SKM-1 (cell line): Measurements from ENCODE around the gene USP15.
"Not testable (repeated sequence)": the region's sequence is repeated elsewhere in the genome, so short reads cannot be mapped to it uniquely, and the experiment has no call there.

Experiments used
- DNase-seq: peaks from one replicate; lab custom pipeline; 2025; ENCODE audit not compliant: unreplicated experiment; lab: John Stamatoyannopoulos, UW

USP15 gene

DNA sequence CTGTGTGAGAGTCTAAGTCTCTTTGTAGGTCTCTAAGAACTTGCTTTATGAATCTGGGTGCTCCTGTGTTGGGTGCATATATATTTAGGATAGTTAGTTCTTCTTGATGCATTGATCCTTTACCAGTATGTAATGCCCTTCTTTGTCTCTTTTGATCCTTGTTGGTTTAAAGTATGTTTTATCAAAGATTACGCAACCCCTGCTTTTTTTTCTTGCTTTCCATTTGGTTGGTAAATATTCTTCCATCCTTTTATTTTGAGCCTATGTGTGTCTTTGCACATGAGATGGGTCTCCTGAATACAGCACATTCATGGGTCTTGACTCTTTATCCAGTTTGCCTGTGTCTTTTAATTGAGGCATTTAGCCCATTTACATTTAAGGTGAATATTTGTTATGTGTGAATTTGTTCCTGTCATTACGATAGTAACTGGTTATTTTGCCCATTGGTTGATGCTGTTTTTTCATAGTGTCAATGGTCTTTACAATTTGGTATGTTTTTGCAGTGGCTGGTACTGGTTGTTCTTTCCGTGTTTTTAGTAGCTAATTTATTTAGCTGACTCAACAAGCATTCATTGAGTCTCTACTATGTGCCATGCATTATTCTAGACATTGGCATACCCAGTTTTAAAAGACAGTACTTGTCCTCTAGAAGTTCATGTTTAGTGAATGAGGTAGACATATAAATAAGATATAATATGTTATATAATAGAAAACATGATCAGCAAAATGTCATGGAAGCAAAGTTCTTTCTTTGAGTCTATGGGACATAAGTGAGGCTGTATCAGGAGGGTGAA is 108.4 kb downstream of the USP15 start:
- not testable (repeated sequence) for DNase-seq

DNA sequence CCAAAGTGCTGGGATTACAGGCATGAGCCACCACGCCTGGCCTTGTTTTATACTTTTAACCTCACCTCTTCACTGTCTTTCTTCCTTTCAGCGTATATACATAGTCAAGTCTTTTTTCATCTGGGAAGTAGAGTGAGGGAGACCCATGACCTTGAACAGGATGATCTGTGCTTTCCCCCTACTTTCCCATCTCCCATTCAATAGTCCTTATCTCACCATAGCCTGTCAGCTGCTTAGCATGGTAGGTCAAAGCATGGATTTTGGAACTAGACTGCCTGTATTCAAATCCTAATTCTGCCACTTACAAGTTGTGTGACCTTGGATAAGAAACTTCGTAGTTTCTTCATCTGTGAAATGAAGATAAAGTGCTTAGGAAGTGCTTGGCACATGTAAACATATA is 110.0 kb downstream of the USP15 start:
- no peak for DNase-seq

DNA sequence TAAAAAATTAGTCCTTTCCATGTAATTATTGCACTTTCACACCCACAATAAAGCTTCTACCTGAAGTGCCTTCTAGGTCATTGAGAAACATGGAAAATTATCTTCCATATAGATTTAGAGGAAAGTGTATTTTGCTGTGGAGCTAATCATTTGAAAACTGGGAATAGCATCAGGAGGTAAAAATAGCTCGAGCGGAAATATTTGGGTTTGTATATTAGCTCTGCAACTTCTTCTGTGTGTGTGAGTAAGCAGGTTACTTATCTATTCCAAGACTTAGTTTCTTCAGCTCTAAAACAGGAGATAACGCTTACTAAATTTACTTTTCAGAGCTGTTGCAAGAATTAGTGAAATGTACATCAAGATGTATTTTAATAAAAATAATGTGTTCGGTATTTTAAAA is 111.5 kb downstream of the USP15 start:
- no peak for DNase-seq

DNA sequence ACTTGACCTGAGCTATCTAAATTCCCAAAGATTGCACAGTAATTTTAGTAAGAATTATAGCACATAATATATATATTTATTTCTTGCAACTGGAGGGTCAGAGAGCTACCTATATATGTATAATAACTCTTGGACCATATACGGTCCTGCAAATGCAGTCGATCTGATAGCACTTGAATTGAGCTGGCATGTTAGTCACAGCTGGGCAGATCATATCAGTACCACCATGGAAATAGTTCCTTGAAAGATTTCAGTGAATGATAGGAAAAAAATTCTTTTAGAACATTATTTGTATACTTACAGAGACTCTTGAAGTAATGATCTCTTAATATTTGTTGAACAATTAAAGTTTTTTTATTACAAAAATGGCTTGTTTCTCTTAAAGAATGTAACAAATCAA is 111.9 kb downstream of the USP15 start:
- DNase-seq, result no peak

DNA sequence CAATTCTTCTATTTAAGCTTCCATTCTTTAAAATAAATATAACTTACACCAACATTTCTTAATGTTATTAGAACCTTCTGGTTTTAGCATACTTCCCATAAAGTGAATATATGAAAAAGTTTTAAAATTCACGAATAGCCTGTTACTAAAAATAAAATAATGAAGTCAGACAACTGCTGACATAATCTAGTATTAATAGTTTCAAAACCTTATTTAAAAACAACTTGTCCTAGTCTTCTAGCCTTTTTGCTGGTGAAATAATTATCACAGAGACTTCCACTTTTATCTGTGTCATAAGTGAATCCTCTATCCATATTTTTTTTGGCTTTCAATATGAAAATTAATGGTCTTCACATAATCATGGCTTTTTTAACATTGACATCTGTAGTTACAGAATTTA is 112.6 kb downstream of the USP15 start:
- DNase-seq, result no peak

DNA sequence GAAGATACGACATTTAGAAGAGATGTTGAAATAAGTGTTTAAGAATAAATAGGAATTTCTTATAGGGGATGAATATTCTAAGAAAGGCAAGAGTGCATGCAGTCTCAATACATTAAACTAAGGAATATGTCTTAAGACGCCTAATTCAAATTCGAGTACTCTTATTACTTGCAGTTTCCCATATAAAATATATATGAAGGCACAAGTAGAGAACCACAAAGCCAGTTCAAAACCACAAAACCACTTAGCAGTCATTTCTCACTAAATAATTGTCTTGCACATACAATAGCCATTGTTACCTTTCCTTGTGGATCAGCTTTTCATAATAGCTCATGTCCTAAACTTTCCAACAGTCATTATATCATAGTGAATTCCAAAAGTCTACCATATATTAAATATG is 115.4 kb downstream of the USP15 start:
- DNase-seq, result no peak

DNA sequence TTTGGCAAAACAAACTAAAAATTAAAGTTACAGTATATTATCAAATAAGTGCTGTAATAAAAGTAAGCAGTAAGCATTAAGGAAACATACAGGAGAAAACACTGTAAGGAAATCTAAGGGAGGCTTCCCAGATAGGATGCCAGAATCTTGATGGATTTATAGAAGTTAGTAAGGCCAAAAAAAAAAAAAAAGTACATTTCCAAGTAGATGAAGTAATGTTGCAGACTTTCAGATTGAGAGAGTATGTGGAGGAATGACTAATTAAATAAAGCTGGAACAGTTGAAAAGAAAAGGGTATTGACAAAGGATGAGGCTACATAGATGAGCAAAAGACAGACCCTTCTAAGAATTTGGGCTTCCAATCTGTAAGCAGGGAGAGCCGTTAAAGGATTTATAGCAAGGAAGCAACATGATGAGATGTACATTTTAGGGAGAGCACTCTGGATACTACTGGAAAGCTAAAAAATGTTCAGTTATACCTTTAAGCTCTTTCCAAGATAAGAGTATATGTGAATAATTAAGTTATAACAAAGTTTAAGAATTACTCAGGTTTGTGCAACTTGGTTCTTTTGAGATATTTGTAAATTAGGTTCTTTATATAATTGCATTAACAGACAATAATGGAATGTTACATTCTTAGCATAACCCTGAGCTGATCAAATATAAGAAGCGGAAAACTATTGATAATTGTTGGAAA is 119.0 kb downstream of the USP15 start:
- no peak for DNase-seq

DNA sequence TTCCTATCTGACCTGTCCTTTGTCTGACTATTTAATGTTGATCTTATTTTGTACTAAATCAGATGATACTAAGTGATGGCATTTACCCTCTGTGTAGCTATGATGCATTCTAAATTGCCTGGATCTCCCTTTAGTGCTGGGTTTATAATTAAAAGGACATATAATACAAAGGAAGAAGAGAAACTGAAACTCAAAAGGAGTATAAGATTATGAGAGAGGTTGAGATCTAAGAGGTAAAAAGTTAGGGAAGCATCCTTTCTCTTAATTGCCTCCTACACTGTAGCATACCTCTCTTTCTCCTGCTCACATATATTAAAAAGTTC is 119.5 kb downstream of the USP15 start:
- DNase-seq, result no peak

DNA sequence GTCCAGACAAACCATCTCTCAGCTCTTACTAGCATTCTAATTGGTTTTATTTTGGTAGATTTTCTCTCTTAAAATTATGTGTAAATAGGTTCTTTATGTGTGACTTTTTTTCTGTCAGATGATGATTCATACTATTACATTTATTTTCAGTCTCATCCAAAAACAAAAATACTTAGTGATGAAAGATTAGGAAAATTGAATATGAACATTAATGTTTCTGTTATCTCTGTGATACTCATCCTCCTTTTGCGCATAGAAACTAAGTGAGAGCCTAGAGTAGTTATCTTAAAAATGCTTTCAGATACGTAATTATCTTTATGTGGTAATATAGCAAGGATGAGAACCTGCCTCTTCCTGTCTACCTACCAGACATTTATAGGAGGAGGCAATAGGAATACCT is 122.3 kb downstream of the USP15 start:
- DNase-seq, result no peak

DNA sequence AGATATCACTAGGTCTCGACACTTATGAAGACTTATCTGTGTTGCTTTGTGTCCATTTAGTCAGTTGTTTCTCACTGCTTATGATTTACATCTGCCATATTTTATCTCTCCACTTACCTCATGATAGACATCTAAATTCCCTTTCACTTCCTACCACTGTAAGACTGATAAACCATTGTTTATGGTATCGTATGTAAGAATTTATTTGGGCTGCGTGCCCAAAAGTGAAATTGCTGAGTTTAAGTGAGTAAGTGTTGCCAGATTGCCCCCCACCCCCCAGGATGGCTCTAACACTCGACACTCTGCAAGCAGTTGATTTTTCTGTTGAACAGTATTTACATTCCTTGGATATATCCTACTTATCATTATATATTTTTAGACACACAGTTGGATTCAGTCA is 136.5 kb downstream of the USP15 start:
- DNase-seq, result no peak

DNA sequence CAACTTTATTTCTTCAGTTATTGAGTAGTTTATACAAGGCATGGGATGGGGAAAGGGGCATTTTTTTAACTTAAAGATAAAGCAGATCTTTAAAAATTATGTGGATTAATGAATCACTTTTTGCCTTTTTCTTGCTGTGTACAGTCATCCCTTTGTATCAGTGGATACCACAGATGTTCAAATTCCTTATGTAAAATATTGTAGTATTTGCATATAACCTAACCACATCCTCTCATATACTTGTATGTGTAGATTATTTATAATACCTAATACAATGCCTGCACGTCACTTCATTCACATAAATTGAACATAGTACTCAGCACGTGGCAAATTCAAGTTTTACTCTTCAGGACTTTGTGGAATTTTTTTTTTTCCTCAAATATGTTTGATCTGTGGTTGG is 139.9 kb downstream of the USP15 start:
- no peak for DNase-seq

DNA sequence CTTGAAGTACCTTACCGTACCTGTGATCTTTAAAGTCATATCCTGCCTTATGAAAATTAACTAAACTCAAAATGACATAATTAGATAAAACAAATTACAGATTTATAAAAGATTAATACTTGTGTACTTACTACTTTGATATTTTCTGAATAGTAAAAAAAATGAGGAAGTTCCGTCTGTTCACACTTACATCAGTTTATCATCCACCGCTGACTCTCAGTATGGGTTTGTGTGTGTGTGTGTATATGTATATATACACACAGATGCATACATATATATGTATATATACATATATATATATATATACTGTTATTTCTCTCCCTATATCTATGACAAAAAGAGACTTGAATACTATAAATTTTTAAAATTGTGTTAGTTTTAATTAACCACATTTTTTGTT is 141.4 kb downstream of the USP15 start:
- DNase-seq, result no peak

DNA sequence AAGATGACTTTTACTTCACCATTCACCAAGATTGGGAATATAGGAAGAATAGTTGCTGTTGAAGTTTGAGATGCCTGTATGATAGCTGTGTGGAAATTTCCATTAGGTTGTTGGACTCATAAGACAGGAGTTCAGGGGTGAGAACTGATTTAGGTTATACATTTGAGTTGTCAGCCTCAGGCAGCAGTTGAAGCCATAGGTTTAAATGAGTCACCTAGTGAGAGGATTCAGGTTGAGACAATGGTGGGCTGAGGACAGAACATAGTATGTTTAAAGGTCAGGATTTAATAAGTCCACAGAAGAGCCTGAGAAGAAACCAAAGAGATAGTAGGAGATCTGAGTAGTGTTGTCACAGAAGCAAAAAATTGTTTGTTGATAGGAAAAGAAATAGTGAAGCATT is 142.8 kb downstream of the USP15 start:
- DNase-seq, result no peak

DNA sequence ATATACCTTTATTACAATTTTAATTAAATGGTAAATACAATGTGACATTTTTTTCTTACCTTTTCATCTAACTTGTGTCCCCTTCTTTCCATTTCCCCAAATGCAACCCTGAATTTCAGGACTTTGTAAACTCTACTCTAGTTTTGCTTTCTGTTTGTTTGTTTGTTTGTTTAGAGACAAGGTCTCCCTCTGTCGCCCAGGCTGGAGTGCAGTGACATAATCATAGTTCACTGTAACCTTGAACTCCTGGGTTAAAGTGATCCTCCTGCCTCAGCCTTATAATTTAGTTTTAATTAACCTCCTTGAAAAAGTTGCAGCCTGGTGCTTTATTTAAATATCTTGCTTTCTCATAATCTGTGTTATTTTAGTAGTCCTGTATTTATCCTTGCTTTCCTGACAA is 147.4 kb downstream of the USP15 start:
- DNase-seq, result no peak

DNA sequence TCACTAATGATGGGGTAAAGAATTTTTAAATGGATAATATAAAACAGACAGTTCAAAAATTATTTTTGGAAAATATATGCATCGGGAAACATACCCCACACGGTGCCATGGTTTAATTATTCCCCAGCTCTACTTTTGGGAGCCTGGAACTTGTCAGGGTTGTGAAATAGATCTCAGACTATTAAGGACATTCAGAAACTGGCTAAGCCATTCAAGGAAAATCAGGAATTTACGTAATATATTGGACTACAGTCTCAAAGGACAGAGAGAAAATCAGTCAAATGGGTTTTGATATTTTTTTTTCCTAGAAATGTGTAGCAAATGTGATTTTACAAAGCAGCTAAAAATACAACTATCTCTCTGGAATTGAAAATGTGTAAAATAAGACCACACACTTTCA is 148.9 kb downstream of the USP15 start:
- no peak for DNase-seq

DNA sequence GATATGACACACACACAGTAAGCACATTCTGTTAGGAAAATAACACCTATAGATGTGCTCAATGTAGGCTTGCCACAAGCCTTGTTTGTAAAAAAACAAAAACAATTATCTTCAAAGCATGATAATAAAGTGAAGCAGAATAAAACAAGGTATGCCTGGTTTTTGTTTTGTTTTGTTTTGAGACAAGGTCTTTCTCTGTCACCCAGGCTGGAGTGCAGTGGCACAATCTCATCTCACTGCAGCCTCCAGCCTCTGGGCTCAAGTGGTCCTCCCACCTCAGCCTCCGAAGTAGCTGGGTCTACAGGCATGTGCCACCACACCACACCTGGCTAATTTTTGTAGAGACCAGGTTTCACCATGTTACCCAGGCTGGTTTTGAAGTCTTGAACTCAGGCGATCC is 154.0 kb downstream of the USP15 start:
- DNase-seq, result no peak

DNA sequence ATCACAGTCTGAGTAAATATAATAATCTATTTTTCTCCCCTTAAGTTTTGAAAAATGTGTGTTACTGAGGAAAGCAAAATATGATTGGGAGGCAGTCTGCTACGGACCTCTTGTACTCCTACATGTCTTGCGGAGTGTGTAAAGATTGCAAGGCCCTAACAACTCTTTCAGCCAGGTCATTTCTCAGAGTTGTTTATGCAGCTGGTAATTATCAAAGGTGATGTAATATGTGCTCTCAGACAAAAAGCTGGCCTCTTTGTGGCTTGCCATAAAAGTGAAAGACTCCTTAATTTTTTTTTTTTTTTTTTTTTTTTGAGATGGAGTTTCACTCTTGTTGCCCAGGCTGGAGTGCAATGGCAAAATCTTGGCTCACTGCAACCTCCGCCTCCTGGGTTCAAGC is 165.9 kb downstream of the USP15 start:
- DNase-seq, result no peak

DNA sequence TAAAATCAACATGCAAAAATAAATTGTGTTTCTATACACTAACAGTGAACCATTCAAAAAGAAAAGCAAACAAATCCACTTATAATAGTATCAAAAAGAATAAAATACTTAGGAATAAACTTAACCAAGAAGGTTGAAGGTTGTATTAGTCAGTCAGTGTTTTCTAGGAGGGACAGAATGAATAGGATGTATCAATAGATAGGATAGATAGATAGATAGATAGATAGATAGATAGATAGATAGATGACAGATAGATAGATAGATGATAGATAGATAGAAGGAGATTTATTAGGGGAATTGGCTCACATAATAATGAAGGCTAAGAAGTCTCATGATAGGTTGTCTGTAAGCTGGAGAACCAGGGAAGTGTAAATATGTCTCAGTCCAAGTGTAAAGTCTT is 169.3 kb downstream of the USP15 start:
- DNase-seq, result no peak

DNA sequence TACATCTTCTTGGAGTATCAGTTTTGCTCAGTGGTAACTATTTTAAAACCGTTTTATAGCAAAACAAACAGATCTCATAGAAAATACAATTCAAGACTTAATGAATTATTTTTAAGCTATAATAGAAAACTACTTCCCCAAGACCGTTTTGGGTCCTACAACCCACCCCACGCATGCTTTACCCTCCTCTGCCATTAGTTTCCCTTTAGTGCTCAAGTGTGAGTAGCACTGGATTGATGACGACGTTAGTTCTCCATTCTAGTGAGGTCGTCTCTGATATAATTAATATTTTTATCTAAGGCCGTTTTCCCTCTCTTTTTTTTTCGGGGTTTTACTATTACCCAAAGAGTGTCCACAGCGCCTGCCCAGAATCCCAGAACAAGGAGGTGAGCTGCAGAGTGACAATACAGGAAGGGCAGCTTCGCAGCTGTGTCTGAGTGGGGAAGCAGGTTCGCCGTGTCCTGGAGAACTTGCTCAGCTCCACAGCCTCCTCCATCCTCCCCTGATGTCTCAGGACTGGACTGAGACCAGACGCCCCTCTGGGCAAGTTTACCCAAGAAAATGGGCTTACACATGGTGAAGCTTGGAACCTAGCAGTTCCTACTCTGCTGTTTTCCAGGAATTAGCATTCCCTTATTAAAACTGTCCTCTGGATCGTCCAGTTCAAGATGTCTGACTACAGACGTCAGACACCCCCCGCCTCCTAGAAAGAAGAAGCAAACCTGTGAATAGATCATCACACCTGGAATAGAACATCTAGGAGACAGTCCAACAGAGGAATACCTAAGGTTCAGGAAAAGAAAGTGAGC is 174.5 kb downstream of the USP15 start:
- no peak for DNase-seq

DNA sequence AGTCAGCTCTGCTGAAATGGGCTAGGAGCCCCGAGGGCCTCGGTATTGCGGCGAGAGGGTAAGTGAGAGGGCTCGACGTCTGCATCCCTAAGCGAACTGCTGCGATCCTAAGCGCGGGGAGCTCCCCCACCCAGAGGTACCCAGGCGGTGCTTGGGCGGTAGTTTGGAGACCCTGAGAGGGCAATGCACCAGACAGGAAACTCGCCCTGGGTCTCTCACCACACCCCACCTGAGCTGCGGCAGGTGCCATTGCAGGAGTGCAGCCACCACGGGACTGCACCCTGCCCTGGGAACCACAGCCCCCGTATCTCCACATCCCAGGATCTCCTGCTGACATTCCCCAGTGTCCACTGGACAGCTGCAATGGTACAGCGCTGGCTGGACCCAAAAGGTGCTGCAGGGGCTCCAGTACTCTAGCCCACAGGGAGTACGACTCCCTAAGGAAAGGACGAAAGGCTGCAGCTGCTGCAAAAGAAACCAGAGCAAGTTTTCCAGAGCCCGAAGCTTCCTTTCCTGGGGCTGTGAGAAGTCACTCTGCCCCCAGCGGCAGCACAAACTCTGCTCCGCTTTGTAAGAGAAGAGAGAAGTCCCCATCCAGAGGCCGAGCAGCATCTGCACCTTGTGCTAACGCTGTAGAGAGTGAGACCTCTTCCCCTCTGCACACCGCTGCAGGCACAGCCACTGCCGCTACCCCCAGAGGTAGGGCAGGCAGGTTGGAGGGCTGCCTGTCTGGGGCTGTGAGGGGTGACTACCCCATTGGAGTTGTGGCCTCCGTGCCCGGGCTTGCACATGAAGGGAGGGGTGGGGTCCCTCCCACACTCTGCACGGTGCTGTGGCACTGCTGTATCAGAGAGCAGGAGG is 175.3 kb downstream of the USP15 start:
- DNase-seq, result peak; percentile 15

DNA sequence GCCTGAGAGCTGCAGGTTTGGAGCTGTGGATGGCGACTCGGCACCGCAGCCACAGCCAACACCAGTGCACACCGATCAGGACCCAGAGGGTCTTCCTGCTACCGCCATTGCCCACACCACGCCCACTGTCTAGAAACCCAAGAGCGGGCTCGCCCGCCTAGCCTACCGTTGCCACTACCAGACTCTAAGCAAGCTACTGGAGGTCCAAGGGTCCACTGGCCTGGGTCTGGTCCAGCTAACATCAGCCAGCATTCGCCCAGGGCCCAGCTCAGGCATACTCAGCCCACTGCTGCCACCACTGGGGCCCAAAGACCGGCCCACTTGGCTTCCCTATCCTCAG is 175.9 kb downstream of the USP15 start:
- no peak for DNase-seq
